Midbrain (tissue), 1 donor: Measurements from ENCODE around the gene PCDH9.

Experiments used
- DNase-seq: peaks from one replicate; lab custom pipeline; 2025; lab: John Stamatoyannopoulos, UW

PCDH9 gene

GRCh38 chr13:66378894-66379293 lies 851.2 kb downstream of the PCDH9 start:
- DNase-seq, result no peak

- DNase-seq, result no peak
These were observed 852.6 kb downstream of the PCDH9 start for GRCh38 chr13:66377569-66377968.

- DNase-seq, result no peak
These were observed 854.4 kb downstream of the PCDH9 start for GRCh38 chr13:66375756-66376155.

GRCh38 chr13:66369666-66370065 lies 860.5 kb downstream of the PCDH9 start:
- no peak for DNase-seq

- DNase-seq, result no peak
These were observed 862.8 kb downstream of the PCDH9 start for GRCh38 chr13:66367356-66367755.

GRCh38 chr13:66365101-66365500 lies 865.0 kb downstream of the PCDH9 start:
- DNase-seq, result peak; percentile 6

- no peak for DNase-seq
These were observed 865.8 kb downstream of the PCDH9 start for GRCh38 chr13:66364346-66364745.

GRCh38 chr13:66362485-66362884 lies 867.7 kb downstream of the PCDH9 start:
- DNase-seq, result no peak

- no peak for DNase-seq
These were observed 870.1 kb downstream of the PCDH9 start for GRCh38 chr13:66359910-66360552.

GRCh38 chr13:66359393-66359792 lies 870.7 kb downstream of the PCDH9 start:
- DNase-seq, result no peak

- DNase-seq, result no peak
These were observed 871.6 kb downstream of the PCDH9 start for GRCh38 chr13:66358564-66358963.

GRCh38 chr13:66357463-66357862 lies 872.7 kb downstream of the PCDH9 start:
- no peak for DNase-seq

- no peak for DNase-seq
These were observed 875.0 kb downstream of the PCDH9 start for GRCh38 chr13:66354879-66355751.

GRCh38 chr13:66353664-66354063 lies 876.5 kb downstream of the PCDH9 start:
- DNase-seq, result no peak

GRCh38 chr13:66349966-66350365 lies 880.2 kb downstream of the PCDH9 start:
- DNase-seq, result no peak

- peak; percentile 24 for DNase-seq
These were observed 881.1 kb downstream of the PCDH9 start for GRCh38 chr13:66348745-66349690.

- no peak for DNase-seq
These were observed 882.5 kb downstream of the PCDH9 start for GRCh38 chr13:66347486-66348117.

GRCh38 chr13:66345971-66346370 lies 884.2 kb downstream of the PCDH9 start:
- DNase-seq, result peak; percentile 23

GRCh38 chr13:66345518-66345810 lies 884.7 kb downstream of the PCDH9 start:
- DNase-seq, result no peak

GRCh38 chr13:66344805-66345517 lies 885.2 kb downstream of the PCDH9 start:
- DNase-seq, result peak; percentile 29

- no peak for DNase-seq
These were observed 886.8 kb downstream of the PCDH9 start for GRCh38 chr13:66343224-66343828.
